ENCODE data around the gene CYTH2. TPM values are rescaled to one million over a fixed set of nuclear protein-coding genes. Genes with fewer than 3 reads are reported as not detected.
"Not testable (repeated sequence)": the region's sequence is repeated elsewhere in the genome, so short reads cannot be mapped to it uniquely, and the experiment has no call there.

Gene CYTH2
- total RNA-seq, 3 donors from 2014 or later (not counting 1 experiment from before 2014, with no cell fraction given): 38.5 to 44.1 (median 39.2) TPM

DNA sequence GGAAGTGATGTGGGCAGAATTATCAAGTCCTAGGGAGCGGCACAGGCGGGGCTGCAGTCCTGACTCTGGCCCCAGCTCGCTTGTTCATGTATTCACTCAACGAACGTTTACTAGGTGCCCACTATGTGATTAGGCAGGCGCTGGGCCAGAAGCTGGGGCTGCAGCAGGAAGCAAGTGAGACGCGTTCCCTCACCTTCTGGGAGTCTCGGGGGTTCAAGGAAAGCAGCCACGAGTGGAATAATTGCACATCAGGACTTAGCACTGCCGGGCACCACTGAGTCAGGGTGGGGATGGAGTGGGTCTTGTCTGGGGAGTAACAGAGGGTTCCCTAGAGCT lies 44.9 kb downstream of the CYTH2 start:
- ATAC-seq (no peak), DNase-seq (no peak)
- TF ChIP-seq, protein P1, sequence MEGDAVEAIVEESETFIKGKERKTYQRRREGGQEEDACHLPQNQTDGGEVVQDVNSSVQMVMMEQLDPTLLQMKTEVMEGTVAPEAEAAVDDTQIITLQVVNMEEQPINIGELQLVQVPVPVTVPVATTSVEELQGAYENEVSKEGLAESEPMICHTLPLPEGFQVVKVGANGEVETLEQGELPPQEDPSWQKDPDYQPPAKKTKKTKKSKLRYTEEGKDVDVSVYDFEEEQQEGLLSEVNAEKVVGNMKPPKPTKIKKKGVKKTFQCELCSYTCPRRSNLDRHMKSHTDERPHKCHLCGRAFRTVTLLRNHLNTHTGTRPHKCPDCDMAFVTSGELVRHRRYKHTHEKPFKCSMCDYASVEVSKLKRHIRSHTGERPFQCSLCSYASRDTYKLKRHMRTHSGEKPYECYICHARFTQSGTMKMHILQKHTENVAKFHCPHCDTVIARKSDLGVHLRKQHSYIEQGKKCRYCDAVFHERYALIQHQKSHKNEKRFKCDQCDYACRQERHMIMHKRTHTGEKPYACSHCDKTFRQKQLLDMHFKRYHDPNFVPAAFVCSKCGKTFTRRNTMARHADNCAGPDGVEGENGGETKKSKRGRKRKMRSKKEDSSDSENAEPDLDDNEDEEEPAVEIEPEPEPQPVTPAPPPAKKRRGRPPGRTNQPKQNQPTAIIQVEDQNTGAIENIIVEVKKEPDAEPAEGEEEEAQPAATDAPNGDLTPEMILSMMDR (IDR thresholded peaks at IDR 0.05): no peak
- Mint-ChIP-seq H3K27me3 (ENCODE audit: low read depth in 2 of 2) (peaks cover 0 to 4% of the 10 kb centered on the region in 2 donors), H3K36me3 (no peaks in the 10 kb centered on the region), H3K9me3 (no peaks in the 10 kb centered on the region), H3K4me3 (no peak overlapping the region), H3K4me1 (peaks cover 4 to 14% of the 10 kb centered on the region in 2 donors), H3K27ac (no peak overlapping the region)
- Histone ChIP-seq H3K4me3 (ENCODE audit: low read length) (no peak overlapping the region), H3K9me3 (ENCODE audit: control insufficient read depth, insufficient read depth, low read length) (no peaks in the 10 kb centered on the region), H3K36me3 (ENCODE audit: control insufficient read depth, insufficient read depth, low read length) (no peaks in the 10 kb centered on the region), H3K4me1 (ENCODE audit: control insufficient read depth, insufficient read depth, low read length) (peaks cover 37% of the 10 kb centered on the region), H3K27me3 (ENCODE audit: control insufficient read depth, insufficient read depth, low read length) (peaks cover 14% of the 10 kb centered on the region), H3K27ac (ENCODE audit: low read length) (no peak overlapping the region)
- intact Hi-C loops (cut with micrococcal nuclease): no loop called here
- 54% methylated on average over 11 of the region's 11 CpGs for WGBS (ENCODE audit: insufficient coverage)

DNA sequence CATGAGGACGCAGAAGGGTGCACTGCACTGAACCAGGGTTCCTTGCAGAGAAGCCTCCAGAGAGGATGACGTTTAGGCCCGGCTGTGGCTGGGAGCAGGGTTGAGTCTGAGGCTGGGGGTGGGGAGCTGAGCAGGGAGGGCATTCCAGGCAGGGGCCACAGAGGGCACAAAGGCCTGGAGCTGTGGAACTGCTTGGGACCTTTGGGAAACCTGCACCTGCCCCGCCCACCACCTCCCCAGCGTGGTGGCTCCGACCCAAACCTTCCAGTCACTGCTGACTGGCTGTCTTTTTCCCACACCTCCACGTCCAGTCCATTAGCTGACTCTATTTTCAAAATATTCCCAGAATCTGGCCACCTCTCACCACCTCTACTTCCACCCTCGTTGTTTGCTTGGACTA lies 47.4 kb downstream of the CYTH2 start:
- intact Hi-C loops (cut with micrococcal nuclease): no loop called here
- peaks cover 4 to 6% of the 10 kb centered on the region in 2 donors for H3K4me1 Mint-ChIP-seq
- 88% methylated on average over 8 of the region's 8 CpGs for WGBS (ENCODE audit: insufficient coverage)

DNA sequence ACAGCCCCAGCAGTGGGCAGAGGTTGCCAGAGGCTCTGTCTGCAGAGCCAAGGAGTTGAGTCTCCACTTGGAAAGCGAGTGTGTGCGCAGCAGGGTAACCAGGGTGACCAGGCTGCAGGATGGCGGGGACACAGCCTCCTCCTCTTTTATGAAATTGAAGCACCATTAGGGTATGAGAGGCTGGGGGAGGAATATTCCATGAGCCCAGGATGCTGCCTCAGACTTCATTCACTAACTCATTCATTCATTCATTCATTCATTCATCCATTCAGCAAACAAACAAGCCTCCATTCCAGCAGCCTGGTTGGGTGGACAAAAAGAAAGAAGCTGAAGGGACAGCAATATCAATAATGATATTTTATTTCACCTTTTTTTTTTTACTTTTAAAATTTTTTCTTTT lies 49.0 kb downstream of the CYTH2 start:
- no peak overlapping the region for H3K27ac ChIP-seq (ENCODE audit: low read length)
- peaks cover 4 to 6% of the 10 kb centered on the region in 2 donors for H3K4me1 Mint-ChIP-seq
- H3K4me3 ChIP-seq (ENCODE audit: low read length): no peak overlapping the region
- ATAC-seq (no peak), DNase-seq (no peak)
- H3K4me1 ChIP-seq (ENCODE audit: control insufficient read depth, insufficient read depth, low read length): peaks cover 10% of the 10 kb centered on the region
- intact Hi-C loops (cut with micrococcal nuclease): no loop called here
- peaks cover 1% of the 10 kb centered on the region for H3K27me3 ChIP-seq (ENCODE audit: control insufficient read depth, insufficient read depth, low read length)
- H3K27ac Mint-ChIP-seq: no peak overlapping the region
- WGBS (ENCODE audit: insufficient coverage): 98% methylated on average over 3 of the region's 3 CpGs
- peaks cover 0 to 9% of the 10 kb centered on the region in 2 donors for H3K27me3 Mint-ChIP-seq (ENCODE audit: low read depth in 2 of 2)
- no peaks in the 10 kb centered on the region for H3K36me3 ChIP-seq (ENCODE audit: control insufficient read depth, insufficient read depth, low read length)
- H3K9me3 ChIP-seq (ENCODE audit: control insufficient read depth, insufficient read depth, low read length): no peaks in the 10 kb centered on the region
- TF ChIP-seq, protein P1 (IDR thresholded peaks at IDR 0.05): no peak
- H3K36me3 Mint-ChIP-seq: no peaks in the 10 kb centered on the region
- H3K4me3 Mint-ChIP-seq: no peak overlapping the region
- no peaks in the 10 kb centered on the region for H3K9me3 Mint-ChIP-seq

More for the DNA sequence above, 47.4 kb downstream of the CYTH2 start:
- H3K4me3 ChIP-seq (ENCODE audit: low read length): no peak overlapping the region
- Mint-ChIP-seq H3K27ac (no peak overlapping the region), H3K4me3 (no peak overlapping the region), H3K27me3 (ENCODE audit: low read depth in 2 of 2) (peaks cover 0 to 4% of the 10 kb centered on the region in 2 donors), H3K9me3 (no peaks in the 10 kb centered on the region), H3K36me3 (no peaks in the 10 kb centered on the region)
- peaks cover 23% of the 10 kb centered on the region for H3K4me1 ChIP-seq (ENCODE audit: control insufficient read depth, insufficient read depth, low read length)
- no peak for ATAC-seq
- H3K36me3 ChIP-seq (ENCODE audit: control insufficient read depth, insufficient read depth, low read length): no peaks in the 10 kb centered on the region
- no peaks in the 10 kb centered on the region for H3K9me3 ChIP-seq (ENCODE audit: control insufficient read depth, insufficient read depth, low read length)
- DNase-seq: no peak
- H3K27ac ChIP-seq (ENCODE audit: low read length): no peak overlapping the region
- H3K27me3 ChIP-seq (ENCODE audit: control insufficient read depth, insufficient read depth, low read length): peaks cover 10% of the 10 kb centered on the region
- TF ChIP-seq, protein P1 (IDR thresholded peaks at IDR 0.05): no peak

DNA sequence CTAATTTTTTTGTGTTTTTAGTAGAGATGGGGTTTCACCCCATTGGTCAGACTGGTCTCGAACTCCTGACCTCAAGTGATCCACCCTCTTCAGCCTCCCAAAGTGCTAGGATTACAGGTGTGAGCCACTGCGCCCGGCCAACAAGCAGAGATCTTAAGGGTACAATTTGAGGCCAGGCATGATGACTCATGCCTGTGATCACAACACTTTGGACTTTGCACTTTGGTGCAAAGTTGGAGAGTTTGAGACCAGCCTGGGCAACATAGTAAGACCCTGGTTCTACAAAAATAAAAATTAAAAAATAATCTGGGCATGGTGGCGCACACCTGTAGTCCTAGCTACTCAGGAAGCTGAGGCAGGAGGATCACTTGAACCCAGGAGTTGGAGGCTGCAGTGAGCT lies 50.3 kb downstream of the CYTH2 start:
- H3K27ac ChIP-seq (ENCODE audit: low read length); DNase-seq; H3K4me3 ChIP-seq (ENCODE audit: low read length); H3K9me3 ChIP-seq (ENCODE audit: control insufficient read depth, insufficient read depth, low read length); H3K4me1 Mint-ChIP-seq; ATAC-seq; H3K36me3 ChIP-seq (ENCODE audit: control insufficient read depth, insufficient read depth, low read length); H3K9me3 Mint-ChIP-seq; H3K36me3 Mint-ChIP-seq; H3K27ac Mint-ChIP-seq; H3K27me3 ChIP-seq (ENCODE audit: control insufficient read depth, insufficient read depth, low read length); H3K4me3 Mint-ChIP-seq; intact Hi-C loops (cut with micrococcal nuclease); H3K4me1 ChIP-seq (ENCODE audit: control insufficient read depth, insufficient read depth, low read length): not testable (repeated sequence)
- H3K27me3 Mint-ChIP-seq (ENCODE audit: low read depth in 2 of 2): peaks cover 7 to 14% of the 10 kb centered on the region in 2 donors
- 92% methylated on average over 3 of the region's 4 CpGs for WGBS (ENCODE audit: insufficient coverage)
